NCI-H82 (cell line): ENCODE results near the gene LGALS9C.
"Not testable (repeated sequence)": the region's sequence is repeated elsewhere in the genome, so short reads cannot be mapped to it uniquely, and the experiment has no call there.

Source experiments
- DNase-seq: peaks from one replicate; lab custom pipeline; 2025; lab: John Stamatoyannopoulos, UW

The LGALS9C gene

DNA sequence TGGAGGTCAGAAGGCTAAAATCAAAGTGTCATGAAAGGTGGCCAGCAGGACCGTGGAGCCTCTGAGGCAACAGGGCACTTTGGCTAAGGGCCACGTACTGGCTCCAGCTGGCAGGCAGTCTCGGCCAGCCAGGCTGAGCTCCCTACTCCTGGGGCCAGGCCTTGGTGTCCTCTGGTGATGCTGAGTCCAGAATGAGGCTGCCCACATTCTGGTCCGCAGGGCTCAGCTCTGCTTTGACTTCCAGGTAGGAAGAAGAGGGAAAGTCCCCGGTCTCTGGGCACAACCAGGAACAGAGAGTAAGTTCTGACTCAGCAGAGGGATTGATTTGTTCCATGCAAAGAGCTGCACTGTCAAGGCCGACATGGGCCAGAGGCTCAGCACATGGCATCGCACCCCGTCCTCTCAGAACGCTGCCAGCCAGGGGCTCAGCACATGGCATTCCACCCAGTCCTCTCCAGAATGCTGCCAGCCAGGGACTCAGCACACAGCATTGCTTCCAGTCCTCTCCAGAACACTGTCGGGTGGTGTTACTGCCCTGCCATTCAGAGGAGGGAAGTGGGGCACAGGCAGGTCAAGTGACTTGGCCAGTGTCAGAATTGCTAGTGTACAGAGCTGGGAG, 2.5 kb downstream of the LGALS9C start:
- not testable (repeated sequence) for DNase-seq

DNA sequence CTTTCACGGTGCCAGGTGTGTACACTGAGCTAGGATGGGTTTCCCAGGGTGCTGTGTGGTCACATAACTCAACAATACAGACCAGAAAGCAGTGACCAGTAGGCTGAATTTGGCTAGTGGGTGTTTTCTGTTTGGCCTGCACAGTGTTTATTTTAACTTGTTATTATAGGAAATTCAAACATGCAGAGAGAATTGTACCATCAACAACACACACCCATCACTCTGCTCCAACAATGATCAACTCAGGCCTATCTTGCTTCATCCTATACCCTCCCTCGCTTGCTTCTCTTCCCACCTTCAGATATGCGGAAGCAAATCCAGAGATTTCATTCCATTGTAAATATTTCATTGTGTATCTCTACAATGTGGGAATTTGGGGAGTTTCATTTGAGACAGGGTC, 5.2 kb downstream of the LGALS9C start:
- DNase-seq = not testable (repeated sequence)

DNA sequence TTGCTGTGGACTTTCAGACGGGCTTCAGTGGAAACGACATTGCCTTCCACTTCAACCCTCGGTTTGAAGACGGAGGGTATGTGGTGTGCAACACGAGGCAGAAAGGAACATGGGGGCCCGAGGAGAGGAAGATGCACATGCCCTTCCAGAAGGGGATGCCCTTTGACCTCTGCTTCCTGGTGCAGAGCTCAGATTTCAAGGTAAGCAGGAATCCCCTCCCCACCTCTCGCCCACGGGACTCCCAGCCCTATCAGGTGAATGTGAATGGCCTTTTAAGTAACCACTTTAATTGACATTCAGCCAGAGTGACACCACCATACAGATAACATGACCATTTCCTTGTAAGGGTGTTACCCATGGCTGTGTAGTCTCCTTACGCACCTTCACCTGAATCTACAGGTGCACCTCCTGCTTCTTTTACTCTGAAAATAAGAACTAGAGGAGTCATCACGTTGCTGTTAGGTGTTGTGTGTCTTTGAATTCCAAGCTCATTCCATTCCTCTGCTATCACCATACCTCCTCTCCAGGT, 9.4 kb downstream of the LGALS9C start:
- DNase-seq = not testable (repeated sequence)

DNA sequence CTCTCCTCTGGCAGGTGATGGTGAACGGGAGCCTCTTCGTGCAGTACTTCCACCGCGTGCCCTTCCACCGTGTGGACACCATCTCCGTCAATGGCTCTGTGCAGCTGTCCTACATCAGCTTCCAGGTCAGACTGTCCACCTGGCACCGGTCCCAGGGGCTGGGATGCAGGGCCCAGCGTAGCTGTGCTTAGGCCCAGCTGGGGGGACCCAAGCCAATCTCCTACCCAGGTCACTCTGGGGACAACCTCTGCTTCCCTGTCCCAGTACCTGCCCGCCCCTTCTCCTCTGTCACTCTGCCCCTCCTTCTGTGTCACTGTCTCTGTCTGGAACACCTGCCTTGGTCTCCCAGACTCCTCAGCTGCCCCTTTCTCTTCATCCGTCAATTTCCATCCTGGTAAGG, 11.0 kb downstream of the LGALS9C start:
- not testable (repeated sequence) for DNase-seq

DNA sequence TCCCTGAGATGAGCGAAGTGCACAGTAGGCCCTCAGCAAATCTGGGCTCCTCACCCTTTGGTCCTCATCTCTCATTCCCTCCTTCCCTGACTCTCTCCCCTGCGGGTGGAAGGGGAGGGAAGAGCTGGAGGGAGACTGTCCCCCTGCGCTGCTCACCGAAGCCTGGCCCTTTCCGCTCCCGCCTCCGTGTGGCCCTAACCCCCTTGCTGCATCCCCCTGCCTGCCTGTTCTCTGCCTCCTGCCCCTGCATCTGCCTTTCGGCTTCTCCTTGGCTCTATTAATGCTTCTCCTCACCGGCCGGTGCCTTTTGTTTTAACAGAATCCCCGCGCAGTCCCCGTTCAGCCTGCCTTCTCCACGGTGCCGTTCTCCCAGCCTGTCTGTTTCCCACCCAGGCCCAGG, 12.0 kb downstream of the LGALS9C start:
- not testable (repeated sequence) for DNase-seq

DNA sequence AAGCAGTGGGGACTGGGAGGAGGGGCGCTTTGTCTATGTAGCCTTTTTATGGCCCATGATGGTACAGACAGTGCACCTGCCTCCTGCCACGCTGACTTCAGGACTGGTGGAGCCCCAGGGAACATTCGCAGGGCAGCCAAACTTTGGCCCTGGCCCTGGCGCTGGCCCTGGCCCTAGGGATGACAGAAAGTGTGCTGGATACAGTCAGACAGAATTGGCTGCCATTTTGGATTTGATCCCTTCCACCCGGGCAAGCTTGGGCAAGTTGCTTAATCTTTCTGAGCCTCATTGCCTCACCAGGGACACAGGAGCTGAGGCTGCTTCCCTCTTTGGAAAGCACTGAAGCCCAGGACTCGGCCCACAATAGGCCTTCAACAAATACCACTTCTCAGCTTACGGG, 13.4 kb downstream of the LGALS9C start:
- DNase-seq = not testable (repeated sequence)

DNA sequence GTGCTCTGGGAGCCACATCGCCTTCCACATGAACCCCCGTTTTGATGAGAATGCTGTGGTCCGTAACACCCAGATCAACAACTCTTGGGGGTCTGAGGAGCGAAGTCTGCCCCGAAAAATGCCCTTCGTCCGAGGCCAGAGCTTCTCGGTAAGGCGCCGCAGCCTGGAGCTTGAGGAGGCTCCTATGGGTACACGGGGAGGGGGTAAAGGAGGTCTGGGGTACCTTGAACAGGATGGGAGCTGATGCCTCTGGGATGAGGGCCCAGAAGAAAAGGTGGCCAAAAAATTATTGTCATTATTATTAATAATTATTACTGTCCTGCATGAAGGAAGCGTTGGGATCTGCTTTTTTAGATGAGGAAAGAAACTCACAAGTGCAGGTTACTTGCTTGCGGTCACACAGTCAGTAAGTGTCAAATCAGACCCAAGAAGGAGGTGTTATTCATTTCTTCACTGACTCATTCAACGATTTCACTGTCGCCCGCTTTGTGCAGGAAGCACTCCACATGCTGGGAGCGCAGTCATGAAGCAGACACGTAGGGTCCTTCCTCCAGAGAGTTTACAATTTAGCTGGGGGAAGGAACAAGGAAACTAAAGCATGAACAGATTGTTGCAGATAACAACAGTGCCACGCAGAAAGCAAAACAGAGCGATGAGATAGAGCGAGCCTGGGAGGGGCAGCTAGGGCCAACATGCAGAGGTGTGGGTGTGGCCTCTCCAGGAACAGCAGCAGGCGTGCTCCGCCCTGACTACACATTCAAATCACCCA, 16.3 kb downstream of the LGALS9C start:
- not testable (repeated sequence) for DNase-seq

DNA sequence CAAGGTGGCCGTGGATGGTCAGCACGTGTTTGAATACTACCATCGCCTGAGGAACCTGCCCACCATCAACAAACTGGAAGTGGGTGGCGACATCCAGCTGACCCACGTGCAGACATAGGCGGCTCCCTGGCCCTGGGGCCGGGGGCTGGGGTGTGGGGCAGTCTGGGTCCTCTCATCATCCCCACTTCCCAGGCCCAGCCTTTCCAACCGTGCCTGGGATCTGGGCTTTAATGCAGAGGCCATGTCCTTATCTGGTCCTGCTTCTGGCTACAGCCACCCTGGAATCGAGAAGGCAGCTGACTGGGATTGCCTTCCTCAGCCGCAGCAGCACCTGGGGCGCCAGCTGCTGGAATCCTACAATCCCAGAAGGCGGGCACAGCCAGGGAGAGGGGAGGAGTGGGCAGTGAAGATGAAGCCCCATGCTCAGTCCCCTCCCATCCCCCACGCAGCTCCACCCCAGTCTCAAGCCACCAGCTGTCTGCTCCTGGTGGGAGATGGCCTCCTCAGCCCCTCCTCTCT, 17.7 kb downstream of the LGALS9C start:
- peak; percentile 62 for DNase-seq

DNA sequence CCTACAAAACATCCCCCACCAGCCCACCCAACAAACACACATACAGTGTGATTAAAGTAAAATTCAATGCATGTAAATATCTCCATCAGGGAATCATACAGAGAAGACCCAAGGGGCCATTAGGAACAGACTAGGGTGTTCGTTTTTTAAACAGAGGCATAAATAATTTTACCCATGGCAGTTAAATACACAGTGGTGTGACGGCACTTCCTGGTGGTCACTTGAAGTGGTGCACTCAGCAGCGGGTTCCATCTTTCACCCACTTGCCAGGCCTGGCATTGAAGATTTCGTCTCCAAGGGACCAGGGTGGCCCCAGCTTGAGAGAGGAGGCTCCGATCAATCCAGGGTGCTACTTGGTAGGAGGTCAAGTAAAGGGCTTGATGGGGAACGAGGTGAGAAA, 20.5 kb downstream of the LGALS9C start:
- not testable (repeated sequence) for DNase-seq

DNA sequence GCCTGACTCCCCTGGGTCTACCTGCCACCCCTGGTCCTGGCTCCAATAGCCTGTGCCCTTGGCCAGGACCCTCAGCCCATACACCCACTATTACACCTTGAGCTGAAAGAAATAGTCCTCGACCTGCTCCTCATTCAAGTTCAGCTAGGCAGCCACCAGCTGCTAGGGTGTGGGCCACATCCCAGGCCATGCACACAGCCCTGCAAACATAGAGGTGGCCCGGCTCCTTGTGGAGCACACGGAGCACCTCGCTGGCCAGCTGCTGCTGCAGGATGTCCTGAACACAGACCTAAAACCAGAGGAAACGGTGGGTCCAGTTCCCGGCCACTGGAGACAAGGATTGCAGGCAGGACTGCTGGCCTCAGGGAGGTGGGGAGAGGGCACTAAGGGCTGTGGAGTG, 22.5 kb downstream of the LGALS9C start:
- not testable (repeated sequence) for DNase-seq

DNA sequence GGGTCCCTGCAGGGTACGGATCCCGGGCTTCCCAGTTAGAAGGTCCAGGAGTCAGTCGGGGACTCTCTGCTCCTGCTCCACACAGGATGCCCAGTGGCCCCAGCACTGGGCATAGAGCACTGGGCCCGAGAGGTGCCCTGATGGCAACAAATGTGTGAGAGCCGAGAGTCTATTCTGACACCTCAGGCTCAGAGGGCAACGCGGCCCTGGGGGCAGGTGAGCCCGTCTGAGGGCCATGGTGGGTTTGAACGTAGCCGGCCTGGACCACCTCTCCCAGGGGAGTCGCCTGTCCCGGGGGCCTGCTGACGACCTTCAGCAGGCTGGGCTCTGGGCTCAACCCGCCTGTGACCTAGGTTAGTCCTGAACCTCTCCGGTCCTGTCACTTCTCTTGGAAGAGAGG, 23.2 kb downstream of the LGALS9C start:
- not testable (repeated sequence) for DNase-seq

DNA sequence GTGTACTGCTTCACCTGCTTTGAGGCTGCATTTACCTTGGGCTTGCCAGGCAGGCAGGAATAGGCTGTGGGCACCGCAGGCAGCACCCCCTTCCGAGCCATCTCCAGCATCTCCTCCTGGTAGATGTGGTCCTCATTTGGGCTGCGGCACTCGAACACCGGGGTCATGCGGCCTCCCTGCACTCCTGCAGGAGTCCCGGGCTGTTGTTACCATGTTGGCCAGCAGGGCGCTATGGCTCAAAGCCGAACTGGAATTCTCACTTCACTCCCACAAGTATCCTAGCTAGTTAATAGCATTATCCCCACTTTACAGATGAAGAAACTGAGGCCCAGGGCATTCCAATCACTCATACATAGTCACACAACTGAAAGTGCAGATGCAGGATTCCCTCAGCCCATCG, 23.7 kb downstream of the LGALS9C start:
- not testable (repeated sequence) for DNase-seq

DNA sequence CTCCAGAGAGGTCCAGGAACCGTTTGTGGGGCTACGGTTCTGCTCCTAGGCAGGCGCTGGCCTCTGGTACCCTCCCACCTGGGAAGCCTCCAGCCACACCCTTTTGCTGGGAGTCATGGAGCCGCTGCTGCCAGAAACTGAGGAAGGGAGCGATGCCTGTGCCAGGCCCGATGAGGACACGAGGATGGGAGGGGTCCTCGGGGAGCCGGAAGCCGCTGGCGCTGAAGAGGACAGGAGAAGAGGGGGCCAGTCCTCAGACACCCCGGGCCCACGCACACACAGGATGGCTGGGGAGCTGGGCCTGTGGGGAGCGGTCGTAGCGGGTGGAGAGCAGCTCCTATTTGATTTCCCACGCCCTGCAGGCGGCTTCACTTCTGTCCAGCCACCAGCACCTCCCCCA, 24.2 kb downstream of the LGALS9C start:
- DNase-seq = not testable (repeated sequence)

DNA sequence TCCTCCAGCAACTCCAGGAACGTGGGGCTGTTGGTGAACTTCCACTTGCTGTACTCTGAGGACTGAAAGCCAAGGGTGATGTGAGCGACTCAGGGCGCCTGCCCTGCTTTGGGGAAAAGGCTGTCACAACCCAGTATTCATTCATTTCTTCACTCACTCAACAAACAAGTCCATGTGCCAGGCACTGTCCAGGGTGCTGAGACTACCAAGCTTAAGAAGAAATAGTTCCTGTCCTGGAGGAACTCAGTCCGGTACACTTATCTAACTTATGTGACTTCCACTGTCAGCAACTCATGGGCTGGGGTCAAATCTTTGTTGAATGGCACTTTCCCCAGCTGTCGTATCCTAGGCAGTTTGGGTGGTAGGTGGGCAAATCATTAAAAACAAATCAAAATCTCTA, 26.6 kb downstream of the LGALS9C start:
- not testable (repeated sequence) for DNase-seq

DNA sequence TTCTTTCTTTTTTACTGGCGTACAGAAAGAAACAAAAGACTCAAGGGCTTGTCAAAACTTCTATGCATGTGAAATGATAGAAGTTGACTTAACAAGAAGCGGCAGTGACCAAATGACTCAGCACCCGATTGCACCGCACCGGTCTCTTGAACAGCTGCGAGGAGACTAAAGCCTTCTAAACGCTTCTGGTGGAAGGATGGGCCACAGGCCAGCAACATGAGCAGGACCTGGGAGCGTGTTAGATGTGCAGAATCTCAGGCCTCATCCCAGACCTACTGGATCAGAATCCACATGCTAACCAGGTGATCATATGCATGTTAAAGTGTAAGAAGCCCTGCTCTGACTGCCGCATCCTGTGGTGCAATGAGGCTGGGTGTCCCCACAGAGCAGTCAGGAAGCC, 31.1 kb downstream of the LGALS9C start:
- not testable (repeated sequence) for DNase-seq

DNA sequence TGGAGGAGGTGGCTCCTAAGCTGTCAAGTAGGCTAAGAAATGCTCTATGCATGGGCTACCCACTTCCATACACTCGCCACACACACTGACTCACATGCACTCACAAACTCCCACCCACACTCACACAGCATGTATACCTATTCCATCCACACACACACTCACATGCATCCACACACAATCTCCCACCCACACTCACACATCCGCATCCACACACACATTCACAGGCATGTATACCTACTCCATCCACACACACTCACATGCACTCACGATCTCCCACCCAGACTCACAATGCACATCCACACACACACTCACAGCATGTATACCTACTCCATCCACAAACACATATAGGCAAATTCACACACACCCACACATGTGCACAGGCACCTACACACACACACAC, 32.1 kb downstream of the LGALS9C start:
- DNase-seq = not testable (repeated sequence)

DNA sequence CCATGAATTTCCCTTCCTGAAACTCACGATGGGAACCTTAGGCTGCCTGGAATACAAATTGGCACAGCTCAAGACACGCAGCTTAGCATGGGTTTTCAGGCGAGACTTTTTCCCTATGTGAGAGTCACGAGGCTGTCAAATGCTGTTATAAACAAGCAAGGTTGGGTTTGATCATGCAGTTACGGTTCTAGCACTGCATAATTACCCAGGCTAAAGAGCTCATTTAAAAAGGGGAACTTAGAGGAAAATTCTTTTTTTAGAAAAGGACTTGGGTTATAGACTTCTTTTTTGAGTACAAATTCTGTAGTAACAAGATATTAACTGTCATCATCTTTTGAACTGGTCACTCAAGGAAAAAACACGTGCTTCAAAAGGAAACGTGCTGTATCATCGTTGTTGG, 44.5 kb downstream of the LGALS9C start:
- DNase-seq = not testable (repeated sequence)

DNA sequence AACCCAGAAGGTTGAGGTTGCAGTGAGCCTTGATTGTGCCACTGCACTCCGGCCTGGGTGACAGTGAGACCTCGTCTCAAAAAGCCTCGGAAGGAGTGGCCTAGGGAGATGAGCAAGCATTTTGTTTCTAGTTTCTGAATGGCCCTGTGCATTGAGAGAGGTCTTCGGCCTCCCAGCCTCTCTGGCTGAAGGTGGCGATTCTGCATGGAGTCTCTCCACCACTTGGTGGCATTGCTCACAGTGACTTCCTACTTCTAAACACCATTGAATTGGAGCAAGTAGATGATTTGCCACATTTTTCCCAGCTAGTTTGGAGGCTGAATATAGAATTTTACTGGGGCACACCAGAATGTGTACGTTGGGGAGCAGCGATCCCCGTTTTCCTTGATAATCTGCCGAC, 48.4 kb downstream of the LGALS9C start:
- not testable (repeated sequence) for DNase-seq

DNA sequence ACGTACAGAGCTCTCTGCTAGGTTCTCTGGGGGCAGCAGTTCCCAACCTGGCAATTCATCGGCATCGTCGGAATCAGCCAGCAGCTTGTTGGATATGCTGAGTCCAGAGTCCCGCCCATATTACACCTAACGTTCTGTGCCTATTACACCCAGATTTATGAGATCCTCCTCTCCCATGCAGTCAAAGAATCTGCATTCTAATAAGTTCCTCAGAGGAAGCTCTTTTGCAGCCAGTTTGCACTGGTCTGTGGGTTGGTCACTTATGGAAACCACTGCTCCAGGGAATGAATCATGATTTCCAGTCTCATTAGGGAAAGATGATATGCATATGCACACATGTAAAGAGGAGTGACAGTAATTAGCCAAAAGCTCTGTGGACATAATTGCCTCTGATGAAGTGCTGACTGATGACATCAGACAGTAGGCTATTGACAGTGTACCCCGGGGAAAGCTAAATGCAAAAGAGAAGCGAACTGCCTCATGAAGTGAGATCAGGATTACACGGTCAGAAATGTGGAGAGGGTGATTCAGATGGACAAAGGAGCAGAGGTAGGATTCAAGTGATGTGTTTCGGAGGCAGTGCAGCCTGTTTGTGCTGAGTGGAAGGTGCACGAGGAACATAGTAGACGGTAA, 49.7 kb downstream of the LGALS9C start:
- DNase-seq = not testable (repeated sequence)

DNA sequence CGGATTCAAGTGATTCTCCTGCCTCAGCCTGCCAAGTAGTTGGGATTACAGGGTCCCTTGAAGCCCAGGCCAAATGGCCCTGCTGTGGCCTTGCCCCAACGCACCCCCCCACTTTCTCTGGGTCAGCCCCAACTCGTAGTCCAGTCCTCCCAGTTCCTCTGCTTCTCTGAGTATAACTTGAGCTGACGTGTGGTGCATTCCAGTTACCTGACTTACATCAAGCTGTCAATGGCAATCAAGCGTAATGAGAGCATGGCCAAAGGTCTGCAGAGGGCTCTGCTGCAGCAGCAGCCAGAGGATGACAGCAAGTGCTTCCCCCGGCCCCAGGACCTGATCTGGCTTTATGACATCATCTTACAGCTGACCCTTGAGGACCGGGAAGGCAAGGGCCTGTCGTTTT, 50.8 kb downstream of the LGALS9C start:
- not testable (repeated sequence) for DNase-seq

DNA sequence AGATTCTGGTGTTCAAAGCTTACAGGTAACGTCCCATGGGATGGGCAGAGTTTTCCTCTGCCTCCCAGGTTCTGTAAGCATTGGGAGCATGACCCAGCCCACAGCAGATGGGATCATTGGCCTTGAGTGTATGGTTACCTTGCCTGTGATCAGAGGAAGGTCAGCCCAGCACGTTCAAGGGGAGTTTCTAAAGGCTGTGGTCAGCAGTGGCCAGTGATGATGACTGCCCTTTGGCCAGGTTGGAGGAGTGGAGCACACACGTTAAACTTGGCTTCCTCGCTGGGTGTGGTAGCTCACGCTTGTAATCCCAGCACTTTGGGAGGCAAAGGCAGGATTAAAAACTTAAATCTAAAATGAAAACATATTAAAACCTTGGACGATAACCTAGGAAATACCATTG, 51.8 kb downstream of the LGALS9C start:
- DNase-seq = not testable (repeated sequence)

DNA sequence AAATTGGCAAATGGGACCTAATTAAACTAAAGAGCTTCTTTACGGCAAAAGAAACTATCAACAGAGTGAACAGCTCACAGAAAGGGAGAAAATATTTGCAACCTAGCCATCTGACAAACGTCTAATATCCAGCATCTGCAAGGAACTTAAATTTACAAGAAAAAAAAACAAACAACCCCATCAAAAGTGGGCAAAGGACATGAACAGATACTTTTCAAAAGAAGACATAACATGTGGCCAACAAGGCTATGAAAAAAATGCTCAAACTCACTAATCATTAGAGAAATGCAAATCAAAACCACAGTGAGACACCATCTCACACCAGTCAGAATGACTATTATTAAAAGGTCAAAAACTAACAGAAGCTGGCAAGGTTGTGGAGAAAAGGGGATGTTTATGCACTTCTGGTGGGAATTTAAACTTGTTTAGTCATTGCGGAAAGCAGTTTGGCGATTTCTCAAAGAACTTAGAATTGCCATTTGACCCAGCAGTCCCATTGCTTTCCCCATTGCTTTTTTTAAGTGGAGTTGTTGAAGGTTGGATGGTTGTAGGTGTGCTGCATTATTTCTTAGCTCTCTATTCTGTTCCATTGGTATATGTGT, 52.4 kb downstream of the LGALS9C start:
- not testable (repeated sequence) for DNase-seq
